Inflammatory macrophage treated with lipopolysaccharide for 4 hours (primary cell): ENCODE measurements around the gene TMIE.

Experiments
- DNase-seq: peaks from one replicate; pipeline ENCODE4 v3.0.0-alpha.2; 2020

TMIE gene

GRCh38 chr3:46709721-46710120 lies 8.5 kb downstream of the TMIE start:
- DNase-seq = no peak

GRCh38 chr3:46710229-46710628 lies 9.0 kb downstream of the TMIE start:
- DNase-seq = no peak

GRCh38 chr3:46710671-46711295 lies 9.6 kb downstream of the TMIE start:
- DNase-seq = no peak

GRCh38 chr3:46711305-46711704 lies 10.1 kb downstream of the TMIE start:
- DNase-seq = peak; percentile 24

DNA sequence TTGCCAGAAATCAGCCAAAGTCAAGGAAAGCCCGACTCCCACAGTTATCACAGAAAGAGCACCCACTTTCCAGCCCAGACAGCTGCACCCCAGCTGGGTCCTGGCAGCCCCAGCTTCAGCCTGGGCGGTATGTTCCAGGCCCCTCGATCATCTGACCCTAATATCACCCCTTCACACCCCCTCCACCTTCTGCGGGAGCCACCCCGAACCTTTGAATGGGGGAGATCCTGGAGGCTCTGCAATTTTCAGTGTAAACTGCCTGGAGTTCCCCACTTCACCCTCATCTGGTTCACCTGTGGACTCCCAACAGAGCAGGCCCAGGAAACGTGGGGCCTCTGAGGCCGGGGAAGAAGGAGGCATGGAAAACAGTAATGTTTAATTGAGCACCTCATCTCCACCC lies 10.6 kb downstream of the TMIE start:
- no peak for DNase-seq

DNA sequence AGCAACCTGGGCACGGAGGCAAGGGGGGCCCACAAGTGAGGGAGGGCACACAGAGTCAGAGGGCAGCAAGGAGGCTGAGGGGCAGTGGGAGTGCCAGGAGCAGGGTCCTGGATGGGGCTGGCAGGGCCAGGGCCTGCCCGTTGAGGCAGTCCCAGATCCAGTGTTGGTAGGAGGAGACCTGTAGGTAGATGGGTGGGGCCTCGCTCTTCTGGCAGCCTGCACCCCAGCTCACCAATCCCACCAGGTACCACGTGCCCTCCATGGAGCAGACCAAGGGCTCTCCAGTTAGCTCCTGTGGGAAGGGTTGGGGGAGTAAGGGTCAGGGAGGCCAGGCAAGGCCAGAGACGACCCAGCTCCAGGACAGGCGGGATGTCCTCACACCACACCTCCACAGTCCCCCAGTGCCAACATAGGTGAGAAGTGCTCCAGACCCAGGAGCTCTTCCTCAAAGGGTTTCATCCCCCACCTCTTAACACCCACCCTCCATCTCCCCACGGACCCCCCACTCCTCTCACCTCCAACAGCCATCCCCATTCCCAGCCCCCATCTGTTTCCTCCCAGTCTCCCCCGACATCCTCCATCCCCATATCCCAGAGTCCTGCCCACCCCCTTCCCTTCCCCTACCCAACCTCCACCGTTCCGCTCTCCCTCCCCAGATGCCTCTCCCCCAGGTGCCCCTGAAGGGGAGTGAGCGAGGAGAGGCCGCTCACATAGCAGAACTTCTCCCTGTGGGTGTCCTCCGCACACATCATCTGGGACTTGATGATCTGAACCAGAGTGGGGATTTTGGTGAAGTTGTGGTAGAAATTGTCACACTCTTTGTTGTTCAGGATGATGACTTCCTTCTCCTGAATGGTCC lies 11.2 kb downstream of the TMIE start:
- DNase-seq = no peak

DNA sequence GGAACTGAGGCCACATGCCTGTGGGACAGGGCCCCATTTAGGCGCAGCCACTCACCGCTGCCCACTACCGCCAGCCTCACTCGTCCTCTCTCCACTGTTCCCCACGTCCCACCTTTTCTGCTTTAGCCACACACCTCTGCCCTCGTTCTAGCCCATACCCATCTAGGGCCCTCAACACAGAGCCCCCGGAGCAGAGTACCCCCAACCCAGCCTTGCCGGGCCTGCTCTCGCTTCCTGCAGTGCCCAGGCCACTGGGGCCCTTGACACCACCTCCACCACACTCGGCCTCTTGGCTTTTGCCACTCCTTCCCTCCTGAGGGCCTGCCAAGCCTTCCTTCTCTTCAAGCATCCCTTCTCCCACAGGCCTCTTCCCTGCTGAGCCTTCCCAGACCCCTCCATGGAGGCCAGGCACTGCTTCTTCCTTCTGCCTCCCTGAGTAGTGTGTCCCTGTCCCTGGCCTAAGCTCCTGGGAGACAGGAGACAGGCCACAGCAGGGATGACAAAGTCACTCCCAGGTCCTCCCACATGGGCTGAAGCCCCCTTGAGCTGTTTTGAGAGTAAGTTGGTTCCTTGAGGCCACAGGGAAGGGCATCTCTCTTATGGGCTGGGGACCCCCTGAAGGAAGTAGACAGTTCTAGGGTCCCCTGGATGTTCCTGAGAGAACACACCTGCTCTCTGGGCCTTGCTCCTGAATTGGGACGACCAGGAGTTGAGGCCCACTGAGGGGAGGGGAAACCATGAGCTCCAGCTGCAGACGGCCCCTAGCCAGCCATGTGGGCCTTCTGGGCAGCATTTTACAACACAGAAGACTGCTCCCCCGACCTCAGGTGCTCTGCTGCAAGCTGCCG lies 12.1 kb downstream of the TMIE start:
- no peak for DNase-seq

GRCh38 chr3:46713898-46714552 lies 12.8 kb downstream of the TMIE start:
- DNase-seq = no peak

DNA sequence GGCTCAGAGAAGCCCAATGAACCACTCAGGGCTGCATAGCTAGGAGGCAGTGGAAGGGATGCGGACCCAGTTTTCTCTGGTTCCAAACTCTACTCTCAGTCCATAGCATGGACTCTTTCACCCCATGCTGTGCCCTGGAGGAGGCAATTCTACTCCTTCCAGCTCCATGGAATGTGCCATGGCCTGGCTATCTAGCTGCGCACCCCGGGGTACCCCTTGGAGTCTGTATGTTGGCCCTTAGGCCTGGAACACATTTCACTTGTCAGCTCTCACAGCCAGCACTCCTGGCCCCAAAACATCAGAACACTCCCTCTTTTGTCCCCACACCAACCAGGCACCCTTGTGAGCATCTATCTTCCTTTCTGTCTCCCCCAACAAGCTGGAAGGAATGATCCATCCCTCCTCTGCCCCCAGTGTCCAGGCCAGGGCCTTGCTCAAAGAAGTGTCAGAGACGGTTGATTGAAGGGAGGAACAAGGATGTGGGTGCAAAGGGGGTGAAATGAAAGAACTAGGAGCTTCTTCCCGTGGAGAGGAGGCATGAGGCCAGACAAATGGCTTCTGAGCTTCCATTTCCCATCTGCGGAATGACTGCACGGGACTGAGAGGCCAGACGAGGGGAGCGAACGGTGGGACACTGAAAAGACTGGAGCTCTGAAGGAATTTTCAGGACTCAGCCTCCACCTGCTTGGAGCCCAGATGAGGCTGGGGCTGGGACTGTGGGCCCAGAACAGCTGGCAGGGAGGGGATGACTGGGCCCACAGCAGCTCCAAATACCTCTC lies 13.7 kb downstream of the TMIE start:
- DNase-seq = no peak

- DNase-seq = no peak
These were observed 14.4 kb downstream of the TMIE start for GRCh38 chr3:46715507-46716175.

DNA sequence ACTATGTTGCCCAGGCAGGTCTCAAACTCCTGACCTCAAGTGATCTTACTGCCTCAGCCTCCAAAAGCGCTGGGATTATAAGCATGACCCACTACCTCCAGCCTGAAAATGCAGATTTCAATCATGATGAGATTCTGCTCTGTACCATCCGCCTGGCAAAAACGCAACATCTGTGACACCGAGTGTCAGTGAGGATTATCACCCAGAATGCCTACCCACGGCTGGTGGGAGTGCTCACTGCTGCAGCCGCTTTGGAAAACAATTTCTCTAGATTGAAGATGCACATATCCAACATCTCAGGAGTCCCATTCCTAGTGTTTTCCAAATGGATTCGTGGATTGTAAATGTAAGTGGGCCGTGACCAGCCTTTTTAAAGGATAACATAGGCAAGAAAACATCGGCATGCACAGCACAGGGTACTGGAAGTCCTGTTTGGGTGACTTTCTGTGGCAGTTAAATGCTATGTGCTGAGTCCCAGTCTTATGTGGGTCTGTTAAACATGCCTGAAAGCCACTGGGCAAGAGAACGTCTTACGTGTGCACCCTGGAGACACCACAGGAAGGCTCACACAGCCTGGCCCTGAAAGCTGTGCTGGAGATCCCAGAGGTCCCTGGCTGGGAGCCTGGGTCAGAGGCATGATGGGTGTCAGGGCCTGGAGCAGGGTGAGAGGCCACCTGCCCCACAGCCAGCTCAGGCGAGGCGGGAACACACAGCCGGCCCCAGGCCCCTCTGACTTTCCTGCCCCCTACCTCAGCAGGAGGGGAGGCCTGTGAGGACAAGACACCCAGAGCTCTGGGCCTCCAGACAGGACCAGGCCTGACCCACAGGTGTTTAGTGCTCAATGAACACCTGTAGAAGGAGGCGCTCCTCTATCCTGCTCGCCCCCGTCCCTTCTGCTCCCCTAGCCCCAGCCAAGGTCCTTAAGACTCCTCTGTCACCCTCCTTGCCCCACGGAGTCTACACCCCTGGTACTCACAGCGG lies 15.6 kb downstream of the TMIE start:
- DNase-seq = no peak

DNA sequence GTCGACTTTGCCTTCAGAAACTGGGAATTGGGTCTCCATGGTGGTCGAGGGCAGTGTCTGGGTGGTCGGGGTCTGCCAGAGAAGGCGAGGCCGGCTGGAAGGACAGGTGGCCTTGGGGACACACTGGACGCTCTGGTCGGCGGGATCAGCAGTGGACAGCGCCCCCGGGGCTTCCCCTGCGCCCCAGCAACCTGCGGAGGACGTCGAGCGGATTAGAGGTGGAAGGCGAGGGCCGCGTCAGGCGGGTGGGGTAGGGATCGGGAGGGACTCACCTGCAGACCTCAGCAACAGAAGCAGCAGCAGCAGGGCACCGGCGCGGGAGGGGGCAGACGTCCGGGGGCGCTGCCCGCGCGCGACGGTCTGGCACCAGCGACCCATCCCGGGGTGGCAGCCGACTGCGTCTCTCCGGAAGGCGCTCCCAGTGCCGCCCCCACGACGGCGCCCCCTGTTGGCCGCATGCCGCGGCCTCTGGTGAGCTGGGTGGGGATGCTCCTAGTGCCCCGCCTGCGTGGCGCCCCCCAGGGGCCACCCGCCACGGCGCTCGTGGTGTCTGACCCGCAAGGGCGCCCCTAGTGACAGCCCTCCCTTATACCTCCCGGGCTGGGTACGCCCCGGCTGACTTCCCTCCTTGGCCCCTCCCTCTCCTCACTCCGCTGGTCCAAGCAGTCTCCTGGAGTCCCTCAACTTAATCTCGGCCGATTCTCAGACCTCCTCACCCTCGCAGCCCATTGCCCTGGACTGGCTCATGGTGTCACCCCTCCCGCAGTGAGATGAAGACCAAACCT lies 16.4 kb downstream of the TMIE start, which contains the start of gene PRSS50:
TSS of gene PRSS50 (minus strand) at position 423 of the 785 bp plus-strand sequence. CDS start at position 378, 45 bp downstream.
- no peak for DNase-seq

- DNase-seq = no peak
These were observed 17.9 kb downstream of the TMIE start for GRCh38 chr3:46719044-46719565.

DNA sequence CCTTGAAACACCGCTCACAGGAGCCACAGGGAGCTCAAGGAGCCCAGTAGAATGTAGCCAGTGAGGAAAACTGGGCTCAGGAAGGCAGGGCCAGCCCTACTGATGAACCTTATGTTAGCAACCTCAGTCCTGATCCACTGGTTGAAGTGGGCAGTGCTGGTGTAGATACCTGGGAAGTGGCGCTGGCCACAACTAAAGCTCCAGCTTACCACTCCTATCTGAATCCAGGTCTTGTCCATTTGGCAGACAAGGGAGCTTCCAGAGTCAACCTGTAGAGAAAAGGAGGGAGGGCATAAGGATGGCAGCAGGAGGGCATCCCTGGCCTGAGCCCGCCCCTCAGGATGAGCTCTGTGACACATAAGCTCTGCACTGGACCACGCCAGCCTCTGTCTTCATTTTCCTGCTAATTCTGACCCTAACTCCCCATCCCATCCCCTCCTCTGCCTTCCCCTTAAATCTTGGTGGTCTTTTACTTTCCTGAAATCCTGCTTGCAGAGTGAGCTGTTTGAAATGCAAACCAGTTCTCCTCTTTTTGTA lies 18.6 kb downstream of the TMIE start:
- DNase-seq = no peak

DNA sequence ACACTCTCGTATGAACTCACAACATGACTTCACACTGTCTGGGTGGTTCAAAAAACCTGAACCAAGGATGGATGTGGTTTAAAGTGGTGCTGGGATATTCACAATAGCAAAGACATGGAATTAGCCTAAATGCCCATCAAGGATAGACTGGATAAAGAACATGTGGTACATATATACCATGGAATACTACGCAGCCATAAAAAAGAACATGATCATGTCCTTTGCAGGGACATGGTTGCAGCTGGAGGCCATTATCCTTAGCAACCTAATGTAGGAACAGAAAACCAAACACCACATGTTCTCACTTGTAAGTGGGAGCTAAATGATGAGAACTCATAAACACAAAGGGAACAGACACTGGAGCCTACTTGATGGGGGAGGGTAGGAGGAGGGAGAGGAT lies 19.8 kb downstream of the TMIE start:
- DNase-seq = no peak

DNA sequence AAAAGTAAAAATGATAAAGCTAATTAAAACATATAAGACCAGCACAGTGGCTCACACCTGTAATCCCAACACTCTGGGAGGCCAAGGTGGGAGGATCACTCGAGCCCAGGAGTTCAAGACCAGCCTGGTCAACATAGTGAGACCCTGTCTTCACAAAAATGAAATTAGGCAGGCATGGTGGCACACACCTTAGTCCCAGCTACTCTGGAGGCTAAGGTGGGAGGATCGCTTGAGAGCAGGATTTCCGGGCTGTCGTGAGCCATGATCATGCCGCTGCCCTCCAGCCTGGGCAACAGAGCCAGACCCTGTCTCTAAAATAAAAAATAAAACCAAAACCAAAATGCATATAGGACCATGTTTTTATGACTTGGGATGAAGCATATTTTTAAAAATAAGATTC lies 21.3 kb downstream of the TMIE start:
- no peak for DNase-seq

GRCh38 chr3:46724424-46724823 lies 23.2 kb downstream of the TMIE start:
- no peak for DNase-seq

DNA sequence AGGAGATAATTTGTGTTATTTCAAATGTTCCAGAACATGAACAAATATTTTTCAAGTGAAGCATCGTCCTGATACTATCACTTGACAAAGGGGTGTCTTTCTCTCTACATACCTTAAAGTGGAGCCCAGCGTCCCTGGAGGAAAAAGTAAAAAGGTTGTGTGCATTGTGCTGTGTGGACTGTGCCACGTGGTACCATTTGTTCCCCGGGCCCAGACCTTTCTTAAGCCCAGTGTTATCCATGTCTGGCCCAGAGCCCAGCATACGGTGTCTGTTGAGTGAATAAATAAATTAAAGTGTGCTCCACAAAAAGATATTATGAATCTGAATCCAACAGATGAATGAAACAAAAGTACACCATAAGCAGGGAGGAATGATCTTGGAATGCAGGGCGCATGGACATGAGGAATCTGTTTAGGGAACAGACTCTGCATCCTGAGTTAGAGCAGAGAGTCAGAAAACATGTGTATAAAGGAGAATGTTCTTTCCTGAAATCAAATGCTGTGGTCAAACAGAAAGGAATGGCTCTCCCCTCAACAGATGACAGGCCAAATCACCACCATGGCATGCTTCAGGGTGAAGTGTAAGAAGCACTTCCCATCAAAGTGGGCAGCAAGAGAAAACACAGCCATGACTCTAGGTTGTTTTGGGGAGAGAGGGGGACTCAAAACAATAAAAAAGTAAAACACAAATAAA lies 24.6 kb downstream of the TMIE start:
- no peak for DNase-seq
